ELR (cell line): ENCODE measurements around the gene TBC1D10B.

Experiments
- DNase-seq: peaks from one replicate; pipeline ENCODE4 v3.0.0-alpha.2; 2015; ENCODE audit warnings: low read depth

Gene TBC1D10B

DNA sequence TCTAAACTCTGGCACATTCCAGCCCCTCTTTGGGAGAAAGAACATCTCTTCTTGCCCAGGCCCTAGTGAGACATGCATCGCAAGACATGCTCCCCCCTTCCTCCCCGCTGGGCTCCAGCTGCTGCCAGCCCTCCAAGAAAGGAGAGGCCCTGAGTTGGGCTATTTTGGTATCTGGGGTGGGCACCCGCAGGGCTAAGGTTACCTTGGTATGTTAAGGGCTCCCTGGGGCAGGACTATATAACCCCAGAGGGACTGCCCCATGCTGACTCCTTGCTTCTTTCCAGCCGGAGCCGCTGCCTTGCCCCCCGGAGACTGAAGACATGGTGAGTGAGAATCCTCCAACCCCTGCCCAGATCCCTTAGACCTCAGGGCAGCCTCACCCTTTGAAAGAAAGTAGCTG is 4.2 kb upstream of the TBC1D10B start, which contains the start of gene MYL11:
TSS of gene MYL11 (plus strand) at position 265 of the 400 bp plus-strand sequence. CDS start at position 321, 56 bp downstream.
- no peak for DNase-seq

DNA sequence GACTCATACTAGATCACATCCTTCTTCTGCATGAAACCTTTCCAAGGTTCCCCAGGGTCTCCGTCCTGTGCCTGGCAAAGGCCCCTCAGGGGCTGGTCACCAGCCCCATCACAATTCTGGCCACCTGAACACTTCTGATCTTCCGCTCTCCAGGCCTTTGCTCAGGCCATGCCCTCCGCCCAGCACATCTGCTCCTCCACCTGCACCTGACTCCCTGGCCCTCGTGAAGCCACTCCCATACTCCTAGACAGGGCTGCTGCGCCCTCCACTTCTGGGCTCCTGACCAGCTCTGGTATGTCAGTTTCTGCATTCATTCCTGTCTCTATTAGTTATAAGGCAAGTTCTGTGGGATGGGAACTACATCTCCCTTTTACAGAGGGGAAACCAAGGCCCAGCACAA is 2.4 kb upstream of the TBC1D10B start:
- no peak for DNase-seq

GRCh38 chr16:30372038-30372712 is 1.9 kb upstream of the TBC1D10B start:
- DNase-seq, result no peak

GRCh38 chr16:30371248-30371816 is 1.0 kb upstream of the TBC1D10B start:
- DNase-seq, result no peak

DNA sequence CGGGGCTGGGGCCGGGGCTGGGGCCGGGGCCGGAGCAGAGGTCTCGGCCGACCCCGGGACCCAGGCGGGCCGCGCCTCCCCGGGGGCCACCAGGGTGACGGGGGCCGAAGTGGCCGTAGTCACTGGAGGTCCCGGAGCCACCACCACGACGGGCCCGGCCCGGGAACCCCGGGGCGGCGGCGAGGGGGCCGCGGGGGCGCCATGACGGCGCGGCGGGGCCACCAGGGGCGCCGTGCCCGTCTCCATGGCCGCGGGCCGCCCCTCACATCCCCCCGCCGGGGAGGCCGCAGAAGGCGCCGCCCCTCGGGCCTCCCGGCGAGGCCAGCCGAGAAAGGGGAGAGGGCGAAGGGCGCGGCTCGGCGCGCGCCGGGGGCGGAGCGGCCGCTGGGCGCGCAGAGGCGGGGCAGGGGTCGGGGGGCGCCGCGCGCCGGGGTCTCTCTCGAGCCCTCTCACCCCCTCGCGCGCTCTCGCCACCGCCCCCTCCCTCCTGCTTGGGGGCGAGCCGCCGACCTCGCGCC is 297 bp downstream of the TBC1D10B start:
- DNase-seq, result no peak

DNA sequence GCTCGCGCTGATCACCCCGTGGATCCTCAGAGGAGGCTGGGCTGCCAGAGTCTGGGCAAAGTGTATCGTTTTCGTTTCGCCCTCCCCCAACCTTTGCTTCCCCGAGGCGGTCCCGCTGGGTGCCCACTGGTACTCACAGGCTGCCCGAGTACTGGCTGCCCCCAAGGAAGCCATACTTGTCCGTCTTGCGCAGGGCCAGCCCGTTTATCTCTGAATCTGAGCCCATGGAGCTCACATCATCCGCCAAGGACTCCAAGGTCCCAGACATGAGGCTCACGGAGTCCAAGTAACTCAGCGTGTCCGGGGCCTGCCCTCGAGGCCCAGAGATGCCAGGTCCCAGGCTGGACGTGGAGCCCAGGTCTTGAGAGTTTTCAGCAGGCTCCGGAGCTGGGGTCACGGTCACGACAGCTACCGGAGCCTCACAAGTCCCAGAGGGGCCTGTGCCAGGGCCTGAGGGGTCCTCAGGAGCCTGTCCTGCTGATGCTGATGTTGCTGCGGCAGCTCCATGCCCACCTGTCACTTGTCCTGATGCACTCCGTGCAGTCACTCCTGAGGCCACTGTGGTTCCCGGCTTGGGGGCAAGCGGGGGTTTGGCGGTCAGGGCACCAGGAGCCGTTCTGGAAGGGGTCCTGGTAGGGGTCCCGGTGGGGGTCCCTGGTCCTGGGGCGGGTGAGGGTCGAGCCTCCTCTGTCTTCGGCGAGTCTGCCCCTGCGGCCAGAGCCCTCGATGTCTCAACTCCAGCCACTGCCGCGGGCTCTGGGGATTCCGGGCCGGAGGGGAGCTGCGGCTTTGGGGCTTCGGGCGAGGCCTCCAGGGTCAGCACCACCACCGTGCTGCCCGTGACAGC is 980 bp downstream of the TBC1D10B start:
- peak; percentile 31 for DNase-seq

DNA sequence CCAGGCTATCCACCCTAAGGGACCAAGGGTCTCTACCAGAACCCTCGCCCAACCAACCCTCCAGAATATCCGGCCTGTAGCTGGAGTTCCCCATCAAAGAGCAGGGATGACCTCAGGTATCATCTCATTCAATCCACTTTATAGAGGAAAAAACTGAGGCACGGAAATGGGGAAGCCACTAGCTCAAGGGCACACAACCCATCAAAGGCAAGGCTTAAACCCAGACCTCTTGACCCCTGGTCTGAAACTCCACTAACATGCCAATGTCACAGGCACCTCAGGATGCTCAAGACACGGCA is 1.6 kb downstream of the TBC1D10B start:
- DNase-seq, result no peak

DNA sequence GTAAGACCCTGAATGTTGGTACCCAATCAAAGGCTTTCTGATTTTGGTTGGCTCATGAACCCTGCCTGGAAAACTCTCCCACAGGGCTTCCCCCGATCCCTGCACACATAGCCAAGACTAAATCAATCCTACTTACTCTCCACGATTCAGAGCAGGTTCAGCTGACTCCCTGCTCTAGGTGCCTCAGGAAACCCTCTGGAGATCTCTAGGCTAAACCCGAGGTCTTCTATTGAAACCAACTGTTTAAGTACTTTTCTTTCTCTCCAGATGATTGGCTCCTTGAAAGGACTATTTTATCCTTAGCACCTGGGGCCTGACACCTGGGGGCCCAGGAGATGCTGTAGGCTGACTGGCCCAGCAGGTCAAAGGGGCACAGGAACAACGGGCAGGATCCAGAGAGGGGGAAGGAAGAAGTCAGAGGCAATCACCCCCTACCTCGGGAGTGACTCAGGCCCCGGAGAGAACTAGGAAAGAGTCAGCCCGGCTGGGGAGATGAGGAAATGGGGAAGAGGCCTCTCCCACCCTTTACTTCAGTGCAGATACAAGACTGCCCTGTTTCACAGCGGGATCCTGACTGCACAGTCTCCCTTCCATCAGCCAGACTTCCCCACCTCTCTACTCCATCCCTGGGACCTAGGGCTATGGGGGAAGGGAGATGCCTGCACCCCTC is 2.0 kb downstream of the TBC1D10B start:
- peak; percentile 84 for DNase-seq

- no peak for DNase-seq
Measured at GRCh38 chr16:30367349-30368009, 2.8 kb downstream of the TBC1D10B start.

- DNase-seq, result no peak
Measured at GRCh38 chr16:30366511-30366910, 3.8 kb downstream of the TBC1D10B start.

GRCh38 chr16:30365200-30365599 is 5.1 kb downstream of the TBC1D10B start:
- DNase-seq, result no peak

DNA sequence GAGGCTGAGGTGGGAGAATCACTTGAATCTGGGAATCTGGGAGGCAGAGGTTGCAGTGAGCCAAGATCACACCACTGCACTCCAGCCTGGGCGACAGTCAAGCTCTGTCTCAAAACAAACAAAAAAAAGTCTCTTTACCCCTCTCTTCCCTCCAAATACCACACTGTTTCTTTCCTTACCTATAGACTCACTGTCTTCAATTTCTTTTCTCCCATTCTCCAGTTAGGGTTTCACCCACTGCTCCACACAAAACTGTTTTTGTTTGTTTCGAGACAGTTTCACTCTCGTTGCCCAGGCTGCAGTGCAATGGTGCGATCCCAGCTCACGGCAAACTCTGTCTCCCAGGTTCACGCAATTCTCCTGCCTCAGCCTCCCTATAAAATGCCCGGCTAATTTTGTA is 9.1 kb downstream of the TBC1D10B start:
- DNase-seq, result no peak

DNA sequence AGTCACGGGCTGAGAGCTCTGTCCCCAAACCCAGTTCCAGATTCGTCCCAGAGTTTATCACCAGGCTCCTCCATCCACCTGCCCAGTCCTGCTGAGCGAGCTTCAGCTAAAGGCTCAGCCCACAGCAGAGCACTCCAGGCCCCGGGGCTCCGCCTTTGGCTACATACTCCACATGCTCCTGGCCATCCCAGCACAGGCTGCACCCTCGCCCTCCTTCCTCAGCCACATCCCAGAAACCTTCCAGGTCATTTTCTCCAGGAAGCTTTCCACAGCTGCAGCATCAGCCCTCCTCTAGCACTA is 10.5 kb downstream of the TBC1D10B start:
- no peak for DNase-seq

DNA sequence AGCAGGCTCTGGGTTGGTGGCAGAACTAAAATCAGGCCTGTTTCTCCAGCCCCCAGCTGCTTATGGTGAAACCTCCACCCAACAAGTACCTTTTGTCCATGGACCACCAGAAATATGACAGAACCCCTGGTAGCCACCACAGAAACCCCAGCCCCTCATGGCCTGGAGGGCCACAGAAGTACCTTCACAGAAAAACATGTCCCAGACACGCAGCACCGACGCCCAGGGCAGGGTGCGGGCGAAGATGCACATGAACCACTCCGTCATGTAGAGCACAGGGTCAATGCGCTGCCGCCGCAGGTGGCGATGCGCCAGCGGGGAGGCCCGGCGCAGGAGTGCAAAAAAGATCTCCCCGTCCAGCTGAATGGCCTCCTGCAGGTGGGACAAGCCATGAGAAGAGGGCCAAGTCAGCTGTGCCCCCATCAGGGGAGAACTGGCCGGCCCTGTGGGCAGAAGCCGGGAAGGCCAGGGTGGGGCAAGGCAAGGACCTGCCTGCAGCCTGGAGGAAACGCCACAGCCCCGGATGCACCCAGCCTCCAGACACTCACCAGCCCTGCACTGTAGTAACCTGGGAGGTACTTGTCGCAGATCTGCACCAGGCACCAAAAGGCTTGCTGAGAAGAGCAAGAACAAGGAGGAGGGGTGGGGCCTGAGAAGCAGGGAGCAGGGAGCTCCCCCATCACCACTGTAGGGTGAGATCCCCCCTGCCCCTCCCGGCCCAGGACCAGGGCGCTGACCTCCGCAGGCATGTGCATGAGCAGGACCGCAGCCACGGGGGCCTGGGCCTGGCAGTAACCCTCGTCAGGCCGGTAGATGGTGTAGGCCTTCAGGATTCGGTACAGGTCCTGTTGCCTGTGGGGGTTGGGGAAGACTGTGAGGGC is 11.1 kb downstream of the TBC1D10B start:
- no peak for DNase-seq

DNA sequence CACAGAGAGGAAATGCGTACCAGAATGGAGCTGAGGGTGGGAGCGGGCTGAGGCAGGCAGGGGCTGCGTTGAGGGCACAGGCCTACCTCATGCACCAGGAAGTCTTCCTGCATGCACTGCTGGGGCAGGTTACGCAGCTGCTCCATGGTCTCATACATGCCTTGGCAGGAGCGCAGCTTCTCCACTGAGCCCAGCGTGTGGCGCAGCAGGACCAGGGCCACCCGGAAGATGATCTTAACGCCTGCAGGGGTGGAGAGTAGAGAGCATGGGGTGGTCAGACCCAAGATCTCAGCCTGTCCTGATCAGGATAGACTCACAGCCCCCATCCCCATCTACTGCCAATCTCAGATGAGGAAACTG is 11.7 kb downstream of the TBC1D10B start:
- DNase-seq, result no peak

GRCh38 chr16:30357715-30358576 is 12.3 kb downstream of the TBC1D10B start:
- no peak for DNase-seq

- no peak for DNase-seq
Measured at GRCh38 chr16:30357085-30357714, 13.1 kb downstream of the TBC1D10B start.

DNA sequence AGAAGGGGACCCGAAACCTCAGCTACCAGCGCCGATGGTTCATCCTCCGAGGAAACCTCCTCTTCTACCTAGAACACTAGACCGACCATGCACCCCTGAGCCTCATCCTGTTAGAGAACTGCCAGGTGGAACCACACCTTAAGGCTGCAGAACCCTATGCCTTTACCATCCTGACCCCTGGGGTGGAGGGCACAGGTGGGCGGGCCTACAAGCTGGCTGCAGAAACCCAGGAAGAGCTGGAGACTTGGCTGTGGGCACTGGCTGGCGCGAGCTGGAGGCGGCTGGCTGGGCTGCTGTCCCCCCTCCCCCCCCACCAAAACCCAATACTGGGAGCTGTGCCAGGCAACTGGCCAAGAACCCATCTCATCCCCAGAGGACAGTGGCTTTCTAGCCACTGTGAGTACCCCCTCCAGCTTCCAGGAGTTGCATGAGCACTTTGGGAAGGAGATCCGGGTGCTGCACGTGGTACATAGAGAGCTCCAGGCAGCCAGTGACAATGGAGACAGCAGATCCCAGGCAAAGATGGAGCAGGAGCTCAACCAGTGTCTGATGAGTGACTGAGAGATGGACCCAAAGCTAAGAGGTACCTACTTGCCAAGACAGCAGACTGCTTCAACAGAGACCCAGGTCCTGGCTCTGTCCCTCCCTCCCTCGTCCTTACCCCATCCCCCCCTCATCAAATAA is 13.8 kb downstream of the TBC1D10B start:
- DNase-seq, result no peak

- no peak for DNase-seq
Measured at GRCh38 chr16:30355954-30356308, 14.4 kb downstream of the TBC1D10B start.
